Mucosa of rectum (tissue), 2 donors: ENCODE results near the gene LPP.
A peak's percentile ranks its signal among the peaks of the same experiment; 100 is the strongest.
"Not testable (repeated sequence)": the region's sequence is repeated elsewhere in the genome, so short reads cannot be mapped to it uniquely, and the experiment has no call there.

Source experiments
- H3K27ac ChIP-seq, 2 donors: one replicate each; pipeline ENCODE4 v1.7.0; 2013; ENCODE audit warnings: inconsistent platforms in 2 of 2, low read depth in 2 of 2, low read length in 2 of 2
- H3K27me3 ChIP-seq, 2 donors: one replicate each; pipeline ENCODE4 v1.7.0; 2013; ENCODE audit warnings: low read length in 2 of 2; ENCODE audit not compliant: control insufficient read depth in 2 of 2, insufficient read depth in 2 of 2
- H3K36me3 ChIP-seq, 2 donors: one replicate each; pipeline ENCODE4 v1.7.0; 2013; ENCODE audit warnings: low read length in 2 of 2; ENCODE audit not compliant: control insufficient read depth in 2 of 2, insufficient read depth in 2 of 2
- H3K4me1 ChIP-seq, 2 donors: one replicate each; pipeline ENCODE4 v1.7.0; 2013; ENCODE audit warnings: low read length in 2 of 2, mild to moderate bottlenecking in 1 of 2; ENCODE audit not compliant: control insufficient read depth in 2 of 2, insufficient read depth in 2 of 2
- H3K4me3 ChIP-seq, 2 donors: one replicate each; pipeline ENCODE4 v1.7.0; 2013; ENCODE audit warnings: low read length in 2 of 2
- H3K9ac ChIP-seq, 2 donors: one replicate each; pipeline ENCODE4 v1.7.0; 2013; ENCODE audit warnings: low read length in 2 of 2, low read depth in 1 of 2, mild to moderate bottlenecking in 1 of 2
- H3K9me3 ChIP-seq, 2 donors: one replicate each; pipeline ENCODE4 v1.7.0; 2013; ENCODE audit warnings: low read length in 2 of 2; ENCODE audit not compliant: control insufficient read depth in 2 of 2
- donor health status: healthy.
- donor health status: Normal muscosa, but diverticular disease.

LPP gene

DNA sequence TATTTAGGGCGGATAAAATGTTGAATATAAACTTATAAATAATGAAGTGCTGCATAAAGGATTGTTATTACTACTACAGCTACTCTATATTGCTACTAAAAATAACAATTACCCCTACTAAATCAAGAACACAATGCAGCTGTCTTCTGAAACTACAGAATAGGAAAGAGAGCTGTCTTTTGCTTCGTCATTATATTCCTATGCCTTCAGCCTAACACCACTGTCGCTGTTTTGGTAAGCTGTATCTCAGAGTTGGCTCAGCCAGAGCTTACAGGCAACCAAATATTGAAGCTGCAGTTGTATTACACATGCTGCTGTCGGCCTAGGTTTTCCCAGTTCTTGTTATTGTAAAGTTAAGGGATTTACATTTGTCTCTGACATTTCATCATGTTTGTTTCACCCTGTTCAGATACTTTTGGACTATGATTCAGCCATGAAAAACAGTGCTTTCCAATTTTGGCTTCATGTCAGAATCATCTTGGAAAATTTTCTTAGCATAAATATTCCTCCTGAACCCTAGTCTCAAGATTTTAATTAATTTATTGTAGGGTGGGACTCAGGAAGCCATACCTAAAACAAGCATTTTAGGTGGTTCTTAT, 31.3 kb upstream of the LPP start:
- peak overlapping the region in 1 of 2 donors; percentile 3 for H3K27ac ChIP-seq

DNA sequence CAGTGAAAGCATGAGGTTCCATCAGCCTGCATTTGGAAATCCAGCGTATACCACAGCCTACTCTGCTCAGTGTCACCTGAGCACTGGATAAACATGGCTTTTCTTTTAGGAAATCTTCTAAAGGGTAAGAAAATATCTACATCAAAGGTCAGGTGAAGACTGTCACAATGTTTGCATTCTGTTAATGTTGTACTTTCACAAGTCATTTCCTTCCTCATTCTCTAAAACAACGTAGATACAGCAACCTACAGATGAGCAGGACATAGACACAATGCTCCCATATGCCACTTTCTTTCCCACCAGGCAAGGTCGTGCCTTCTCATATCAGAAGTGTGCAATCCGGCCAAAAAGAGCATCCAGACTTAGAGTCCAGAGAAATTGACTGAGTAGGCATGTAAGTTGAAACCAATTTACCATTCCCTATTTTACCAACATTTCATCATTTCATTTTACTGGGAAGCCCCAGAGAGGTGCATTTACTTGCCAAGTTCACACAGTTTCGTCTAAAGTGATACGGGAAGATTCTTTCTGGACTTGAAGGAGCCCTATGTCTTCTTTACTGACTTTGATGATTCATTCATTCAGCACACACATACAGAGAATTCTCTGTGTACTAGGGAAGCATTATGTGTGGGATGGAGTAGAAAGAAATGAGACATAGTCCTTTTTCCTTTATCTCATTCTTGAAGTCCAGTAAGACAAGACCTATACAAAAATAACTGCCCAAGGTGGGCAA, 30.6 kb upstream of the LPP start:
- H3K9ac ChIP-seq = no peak overlapping the region

More for the DNA sequence above, 31.3 kb upstream of the LPP start:
- Histone ChIP-seq H3K4me3 (no peak overlapping the region), H3K9ac (no peak overlapping the region), H3K9me3 (no peaks in the 10 kb centered on the region), H3K4me1 (peaks cover 12 to 14% of the 10 kb centered on the region in 2 donors), H3K27me3 (no peaks in the 10 kb centered on the region), H3K36me3 (no peaks in the 10 kb centered on the region)

DNA sequence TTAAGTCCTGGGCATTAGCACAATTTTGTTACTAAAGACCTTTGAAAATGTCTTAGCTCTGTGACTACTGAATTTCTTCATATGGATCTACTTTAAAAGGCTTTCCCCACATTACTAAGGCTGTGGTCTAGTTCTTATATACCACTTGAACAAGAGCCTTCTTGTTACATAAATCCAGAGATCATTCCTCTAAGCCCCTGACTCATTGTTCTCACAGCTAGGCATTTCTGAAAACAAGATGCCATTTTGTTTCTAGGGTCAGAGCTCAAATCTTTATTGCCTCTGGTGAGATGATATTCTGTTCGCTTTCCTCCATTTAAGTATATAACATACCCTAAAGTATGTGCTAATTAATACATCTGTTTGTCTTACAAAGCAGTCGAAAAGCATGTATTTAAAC, 29.8 kb upstream of the LPP start:
- Histone ChIP-seq H3K36me3 (no peaks in the 10 kb centered on the region), H3K9ac (no peak overlapping the region)

More for the DNA sequence above, 30.6 kb upstream of the LPP start:
- Histone ChIP-seq H3K27me3 (no peaks in the 10 kb centered on the region), H3K36me3 (no peaks in the 10 kb centered on the region), H3K4me3 (peak overlapping the region in 1 of 2 donors; percentile 13), H3K27ac (no peak overlapping the region), H3K4me1 (peaks cover 12 to 14% of the 10 kb centered on the region in 2 donors), H3K9me3 (no peaks in the 10 kb centered on the region)

DNA sequence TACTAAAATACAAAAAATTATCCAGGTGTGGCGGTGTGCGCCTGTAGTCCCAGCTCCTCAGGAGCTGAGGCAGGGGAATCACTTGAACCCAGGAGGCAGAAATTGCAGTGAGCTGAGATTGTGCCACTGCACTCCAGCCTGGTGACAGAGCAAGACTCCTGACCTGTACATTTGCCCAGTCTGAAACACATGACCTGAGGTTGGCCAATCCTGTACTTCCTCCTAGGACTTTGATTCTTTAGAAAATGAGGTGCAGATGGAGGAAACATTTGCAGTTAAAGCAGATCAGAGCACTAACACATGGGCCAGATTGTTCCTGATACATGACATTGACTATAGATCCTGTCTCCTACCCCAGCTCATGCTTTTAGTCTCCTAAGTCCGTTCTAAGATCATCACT, 28.9 kb upstream of the LPP start:
- no peaks in the 10 kb centered on the region for H3K27me3 ChIP-seq
- no peak overlapping the region for H3K9ac ChIP-seq
- H3K36me3 ChIP-seq = no peaks in the 10 kb centered on the region
- peaks cover 12 to 14% of the 10 kb centered on the region in 2 donors for H3K4me1 ChIP-seq
- no peak overlapping the region for H3K27ac ChIP-seq
- H3K4me3 ChIP-seq = no peak overlapping the region
- no peaks in the 10 kb centered on the region for H3K9me3 ChIP-seq

More for the DNA sequence above, 29.8 kb upstream of the LPP start:
- Histone ChIP-seq H3K4me1 (peaks cover 12 to 14% of the 10 kb centered on the region in 2 donors), H3K9me3 (no peaks in the 10 kb centered on the region), H3K27ac (no peak overlapping the region), H3K27me3 (no peaks in the 10 kb centered on the region), H3K4me3 (no peak overlapping the region)

DNA sequence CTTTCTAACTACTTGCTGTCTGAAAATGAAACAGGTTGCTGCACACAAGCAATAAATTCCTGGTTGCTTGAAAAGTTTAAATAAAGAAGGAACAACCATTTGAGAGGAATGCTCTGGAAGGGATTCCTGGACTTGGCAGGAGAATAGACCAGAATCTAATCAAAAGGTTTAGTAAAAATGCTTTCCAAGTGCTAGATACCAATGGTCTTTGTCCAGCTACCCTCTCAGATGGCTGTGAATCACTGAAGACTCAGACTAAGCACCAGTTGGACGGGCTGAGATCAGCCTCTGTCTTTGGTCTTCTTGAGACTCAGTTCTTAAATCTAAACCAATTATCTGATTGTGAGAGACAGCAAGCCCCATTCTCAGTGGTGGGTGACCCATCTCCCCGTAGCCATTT, 27.7 kb upstream of the LPP start:
- H3K36me3 ChIP-seq = no peaks in the 10 kb centered on the region
- no peaks in the 10 kb centered on the region for H3K9me3 ChIP-seq
- no peak overlapping the region for H3K27ac ChIP-seq
- H3K4me1 ChIP-seq = peaks cover 12 to 14% of the 10 kb centered on the region in 2 donors
- H3K9ac ChIP-seq = no peak overlapping the region
- H3K27me3 ChIP-seq = no peaks in the 10 kb centered on the region
- no peak overlapping the region for H3K4me3 ChIP-seq

DNA sequence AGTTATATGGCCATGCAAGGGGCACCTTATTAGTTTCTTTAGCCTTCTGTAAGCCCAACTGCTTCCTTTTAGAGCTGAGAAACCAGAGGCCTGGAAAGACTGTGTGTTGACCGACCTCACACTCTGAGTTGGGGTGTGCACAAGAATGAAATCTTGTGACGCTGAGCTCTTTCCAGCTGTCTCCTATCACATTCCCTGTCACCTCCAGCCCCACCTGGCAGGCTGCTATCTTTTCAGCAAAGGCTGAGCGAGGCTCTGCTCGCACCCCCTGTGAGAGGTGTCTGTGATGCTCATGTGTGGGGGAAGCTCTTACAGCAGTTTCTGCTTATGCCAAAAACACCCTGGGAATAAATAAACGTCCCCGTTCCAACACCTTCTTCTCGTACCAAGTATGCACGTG, 27.0 kb upstream of the LPP start:
- H3K36me3 ChIP-seq = no peaks in the 10 kb centered on the region
- no peak overlapping the region for H3K4me3 ChIP-seq
- H3K27me3 ChIP-seq = no peaks in the 10 kb centered on the region
- no peak overlapping the region for H3K9ac ChIP-seq
- no peak overlapping the region for H3K27ac ChIP-seq
- H3K9me3 ChIP-seq = no peaks in the 10 kb centered on the region
- H3K4me1 ChIP-seq = peaks cover 12 to 14% of the 10 kb centered on the region in 2 donors

DNA sequence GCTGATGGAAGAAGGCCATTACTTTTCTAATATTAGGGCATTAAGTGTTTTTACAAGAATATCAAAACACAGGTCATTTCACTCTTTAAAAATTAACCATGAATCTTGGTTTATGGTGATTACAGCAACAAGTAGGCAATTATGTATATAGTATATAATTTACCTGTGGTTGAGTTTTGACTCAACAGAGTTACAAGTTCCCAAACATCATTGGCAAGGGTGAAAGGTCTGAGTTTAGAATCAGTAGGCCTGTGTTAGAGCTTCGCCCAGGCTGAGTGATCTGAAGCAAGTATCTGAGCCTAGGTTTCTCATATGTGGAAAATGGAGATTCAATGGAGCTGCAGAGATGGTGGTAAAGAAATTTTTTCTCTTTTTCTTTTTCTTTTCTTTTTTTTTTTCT, 25.1 kb upstream of the LPP start:
- Histone ChIP-seq H3K36me3 (no peaks in the 10 kb centered on the region), H3K27me3 (no peaks in the 10 kb centered on the region), H3K9me3 (no peaks in the 10 kb centered on the region), H3K27ac (no peak overlapping the region), H3K4me1 (peaks cover 2 to 5% of the 10 kb centered on the region in 2 donors), H3K4me3 (no peak overlapping the region), H3K9ac (no peak overlapping the region)

DNA sequence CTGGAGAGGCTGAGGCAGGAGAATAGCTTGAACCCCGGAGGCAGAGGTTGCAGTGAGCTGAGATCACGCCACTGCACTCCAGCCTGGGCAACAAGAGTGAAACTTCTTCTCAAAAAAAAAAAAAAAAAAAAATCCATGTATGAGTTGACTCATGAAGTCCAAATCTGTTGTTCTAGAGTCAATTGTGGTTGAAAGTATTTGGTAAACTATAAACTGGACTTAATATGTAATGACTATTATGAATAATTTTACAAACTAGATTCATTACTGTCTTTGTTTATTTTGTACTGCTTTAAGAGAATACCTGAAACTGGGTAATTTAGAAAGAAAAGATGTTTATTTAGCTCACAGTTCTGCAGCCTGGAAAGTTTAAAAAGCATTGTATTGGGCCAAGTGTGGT, 22.9 kb upstream of the LPP start:
- H3K27me3 ChIP-seq, H3K9me3 ChIP-seq: not testable (repeated sequence)

DNA sequence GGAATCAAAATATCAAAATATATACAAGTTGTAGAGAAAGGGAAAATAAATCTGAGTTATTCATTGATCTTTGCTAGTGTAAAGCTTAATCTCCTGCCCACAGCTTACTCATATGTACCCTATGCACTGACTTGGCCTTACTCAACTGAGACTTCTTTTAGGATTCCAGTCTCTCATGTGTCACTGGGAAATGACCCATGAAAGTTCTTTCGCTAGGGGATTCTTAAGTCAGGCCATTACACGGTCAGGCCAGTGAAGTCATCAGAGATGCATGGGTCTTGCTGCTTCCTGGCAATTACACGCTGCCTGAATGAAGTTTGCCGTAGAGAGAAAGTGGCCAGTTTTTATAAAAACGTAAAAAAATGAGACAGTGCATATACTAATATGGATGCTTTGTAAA, 20.7 kb upstream of the LPP start:
- Histone ChIP-seq H3K27ac (no peak overlapping the region), H3K9ac (no peak overlapping the region), H3K27me3 (no peaks in the 10 kb centered on the region), H3K4me3 (no peak overlapping the region), H3K9me3 (no peaks in the 10 kb centered on the region), H3K4me1 (no peaks in the 10 kb centered on the region), H3K36me3 (no peaks in the 10 kb centered on the region)

More for the DNA sequence above, 22.9 kb upstream of the LPP start:
- not testable (repeated sequence) for H3K36me3 ChIP-seq, H3K4me3 ChIP-seq, H3K27ac ChIP-seq, H3K4me1 ChIP-seq, H3K9ac ChIP-seq

DNA sequence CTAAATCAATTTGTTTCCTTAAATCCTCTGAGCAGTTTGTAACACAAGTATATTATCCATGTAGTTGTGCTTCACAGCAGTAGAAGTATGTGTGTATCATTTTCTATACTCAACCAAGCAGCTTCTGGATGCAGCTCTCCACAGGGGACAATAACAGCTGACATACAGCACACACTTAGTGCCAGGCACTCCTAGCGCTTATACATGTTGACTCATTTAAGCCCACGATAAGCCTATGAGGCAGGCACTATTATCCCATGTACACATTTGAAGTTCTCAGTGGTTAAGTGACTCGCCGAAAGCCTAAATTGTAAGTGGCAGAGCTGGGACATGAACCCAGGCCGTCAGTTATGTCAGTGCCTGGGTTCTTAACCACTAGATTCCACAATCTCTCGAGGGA, 20.3 kb upstream of the LPP start:
- Histone ChIP-seq H3K4me1 (no peaks in the 10 kb centered on the region), H3K27ac (no peak overlapping the region), H3K27me3 (no peaks in the 10 kb centered on the region), H3K4me3 (no peak overlapping the region), H3K9me3 (no peaks in the 10 kb centered on the region), H3K36me3 (no peaks in the 10 kb centered on the region), H3K9ac (no peak overlapping the region)
